ENCODE data around the gene SEZ6L. TPM values are rescaled to one million over a fixed set of nuclear protein-coding genes. Genes with fewer than 3 reads are reported as not detected.

SEZ6L gene
- polyA plus RNA-seq, 2 of the 4 experiments (the other 2 are of a cell fraction), result not detected

- CTCF ChIA-PET, result no interaction called here
- FAIRE-seq (no peak), ATAC-seq (no peak), DNase-seq (ENCODE audit: low read depth in 1 of 2, low spot score in 1 of 2) (no peak)
- no peak overlapping the region for H3K4me2 ChIP-seq
- H3K4me1 ChIP-seq, result no peaks in the 10 kb centered on the region
- H3K9me3 ChIP-seq, result no peaks in the 10 kb centered on the region
- 11% methylated on average over 9 of the region's 10 CpGs for WGBS (ENCODE audit: missing lambda C conversion rate)
- H3K4me3 ChIP-seq, result no peak overlapping the region
- H3K27ac ChIP-seq, result no peak overlapping the region
- no peak for TF ChIP-seq RARB (CRISPR knock-in tag; IDR thresholded peaks at IDR 0.05)
- POLR2A ChIA-PET, result no interaction called here
Measured at GRCh38 chr22:26131589-26132154, 37.6 kb upstream of the SEZ6L start.

GRCh38 chr22:26134654-26135330 is 34.5 kb upstream of the SEZ6L start:
- no peak overlapping the region for H3K4me2 ChIP-seq
- no peaks in the 10 kb centered on the region for H3K9me3 ChIP-seq
- POLR2A ChIA-PET, result no interaction called here
- no peaks in the 10 kb centered on the region for H3K4me1 ChIP-seq
- no peak overlapping the region for H3K27ac ChIP-seq
- H3K4me3 ChIP-seq, result no peak overlapping the region
- ATAC-seq (no peak), FAIRE-seq (no peak), DNase-seq (ENCODE audit: low read depth in 1 of 2, low spot score in 1 of 2) (peak in 1 of 2 experiments; percentile 6)
- 0 out of 5 replicates have a peak, but pooled peaks of 1 of the 2 experiments have one; percentile 16 for TF ChIP-seq RAD21 (conservative IDR thresholded peaks at IDR 0.05 in 1 of 2, IDR thresholded peaks at IDR 0.05 in 1 of 2)
- TF ChIP-seq GATA3 (IDR thresholded peaks at IDR 0.05; ENCODE audit: borderline replicate concordance), result no peak
- no peak for TF ChIP-seq CHD4 (IDR thresholded peaks at IDR 0.05; ENCODE audit: borderline replicate concordance)
- TF ChIP-seq SREBF2 (IDR thresholded peaks at IDR 0.05), result no peak
- CTCF ChIA-PET, result no interaction called here
- 2% methylated on average over 7 of the region's 7 CpGs for WGBS (ENCODE audit: missing lambda C conversion rate)

- Histone ChIP-seq H3K27ac (no peak overlapping the region), H3K9me3 (no peaks in the 10 kb centered on the region), H3K4me2 (no peak overlapping the region), H3K4me3 (no peak overlapping the region), H3K4me1 (no peaks in the 10 kb centered on the region)
- TF ChIP-seq ZNF302 (CRISPR knock-in tag; IDR thresholded peaks at IDR 0.05) (no peak), PHF8 (IDR thresholded peaks at IDR 0.05; ENCODE audit: borderline replicate concordance, low read depth) (no peak), SREBF2 (IDR thresholded peaks at IDR 0.05) (no peak), ZC3H11A (IDR thresholded peaks at IDR 0.05) (no peak), MAZ (IDR thresholded peaks at IDR 0.05; ENCODE audit: borderline replicate concordance, low read depth, low read length) (no peak), NPAS2 (CRISPR knock-in tag; IDR thresholded peaks at IDR 0.05; ENCODE audit: borderline replicate concordance) (no peak), JUNB (IDR thresholded peaks at IDR 0.05) (no peak), ZFP36 (IDR thresholded peaks at IDR 0.05; ENCODE audit: borderline replicate concordance, partially characterized antibody) (no peak), KDM1A (IDR thresholded peaks at IDR 0.05; ENCODE audit: low read depth) (no peak), HOXB13 (CRISPR knock-in tag; IDR thresholded peaks at IDR 0.05; ENCODE audit: low read depth) (no peak), JUN (IDR thresholded peaks at IDR 0.05) (no peak), HOXB5 (CRISPR knock-in tag; IDR thresholded peaks at IDR 0.05) (no peak), ESRRA (IDR thresholded peaks at IDR 0.05; ENCODE audit: borderline replicate concordance, low read length) (no peak), SMC3 (IDR thresholded peaks at IDR 0.05) (no peak), RCOR1 (IDR thresholded peaks at IDR 0.05; ENCODE audit: low read depth, low read length) (no peak)
- TF ChIP-seq, protein P1, sequence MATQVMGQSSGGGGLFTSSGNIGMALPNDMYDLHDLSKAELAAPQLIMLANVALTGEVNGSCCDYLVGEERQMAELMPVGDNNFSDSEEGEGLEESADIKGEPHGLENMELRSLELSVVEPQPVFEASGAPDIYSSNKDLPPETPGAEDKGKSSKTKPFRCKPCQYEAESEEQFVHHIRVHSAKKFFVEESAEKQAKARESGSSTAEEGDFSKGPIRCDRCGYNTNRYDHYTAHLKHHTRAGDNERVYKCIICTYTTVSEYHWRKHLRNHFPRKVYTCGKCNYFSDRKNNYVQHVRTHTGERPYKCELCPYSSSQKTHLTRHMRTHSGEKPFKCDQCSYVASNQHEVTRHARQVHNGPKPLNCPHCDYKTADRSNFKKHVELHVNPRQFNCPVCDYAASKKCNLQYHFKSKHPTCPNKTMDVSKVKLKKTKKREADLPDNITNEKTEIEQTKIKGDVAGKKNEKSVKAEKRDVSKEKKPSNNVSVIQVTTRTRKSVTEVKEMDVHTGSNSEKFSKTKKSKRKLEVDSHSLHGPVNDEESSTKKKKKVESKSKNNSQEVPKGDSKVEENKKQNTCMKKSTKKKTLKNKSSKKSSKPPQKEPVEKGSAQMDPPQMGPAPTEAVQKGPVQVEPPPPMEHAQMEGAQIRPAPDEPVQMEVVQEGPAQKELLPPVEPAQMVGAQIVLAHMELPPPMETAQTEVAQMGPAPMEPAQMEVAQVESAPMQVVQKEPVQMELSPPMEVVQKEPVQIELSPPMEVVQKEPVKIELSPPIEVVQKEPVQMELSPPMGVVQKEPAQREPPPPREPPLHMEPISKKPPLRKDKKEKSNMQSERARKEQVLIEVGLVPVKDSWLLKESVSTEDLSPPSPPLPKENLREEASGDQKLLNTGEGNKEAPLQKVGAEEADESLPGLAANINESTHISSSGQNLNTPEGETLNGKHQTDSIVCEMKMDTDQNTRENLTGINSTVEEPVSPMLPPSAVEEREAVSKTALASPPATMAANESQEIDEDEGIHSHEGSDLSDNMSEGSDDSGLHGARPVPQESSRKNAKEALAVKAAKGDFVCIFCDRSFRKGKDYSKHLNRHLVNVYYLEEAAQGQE (IDR thresholded peaks at IDR 0.05), result no peak
- TF ChIP-seq, protein P2, sequence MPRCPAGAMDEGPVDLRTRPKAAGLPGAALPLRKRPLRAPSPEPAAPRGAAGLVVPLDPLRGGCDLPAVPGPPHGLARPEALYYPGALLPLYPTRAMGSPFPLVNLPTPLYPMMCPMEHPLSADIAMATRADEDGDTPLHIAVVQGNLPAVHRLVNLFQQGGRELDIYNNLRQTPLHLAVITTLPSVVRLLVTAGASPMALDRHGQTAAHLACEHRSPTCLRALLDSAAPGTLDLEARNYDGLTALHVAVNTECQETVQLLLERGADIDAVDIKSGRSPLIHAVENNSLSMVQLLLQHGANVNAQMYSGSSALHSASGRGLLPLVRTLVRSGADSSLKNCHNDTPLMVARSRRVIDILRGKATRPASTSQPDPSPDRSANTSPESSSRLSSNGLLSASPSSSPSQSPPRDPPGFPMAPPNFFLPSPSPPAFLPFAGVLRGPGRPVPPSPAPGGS (IDR thresholded peaks at IDR 0.05), result no peak
- TF ChIP-seq, protein P3, sequence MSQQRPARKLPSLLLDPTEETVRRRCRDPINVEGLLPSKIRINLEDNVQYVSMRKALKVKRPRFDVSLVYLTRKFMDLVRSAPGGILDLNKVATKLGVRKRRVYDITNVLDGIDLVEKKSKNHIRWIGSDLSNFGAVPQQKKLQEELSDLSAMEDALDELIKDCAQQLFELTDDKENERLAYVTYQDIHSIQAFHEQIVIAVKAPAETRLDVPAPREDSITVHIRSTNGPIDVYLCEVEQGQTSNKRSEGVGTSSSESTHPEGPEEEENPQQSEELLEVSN (IDR thresholded peaks at IDR 0.05; ENCODE audit: borderline replicate concordance, low read depth), result no peak
- DNase-seq (ENCODE audit: low read depth in 1 of 2, low spot score in 1 of 2) (no peak), FAIRE-seq (no peak), ATAC-seq (no peak)
- ChIA-PET CTCF (no interaction called here), POLR2A (no interaction called here)
- WGBS (ENCODE audit: missing lambda C conversion rate), result 3% methylated on average over 2 of the region's 2 CpGs
Measured at GRCh38 chr22:26135806-26136205, 33.5 kb upstream of the SEZ6L start.

All from A549 (cell line).